Hepatocyte (in vitro differentiated cells): Measurements from ENCODE around the gene CRTAP.

Source experiments
- CTCF ChIP-seq: fragments of 200-600 bp; sonication (generic); IDR thresholded peaks from 2 replicates; pipeline ENCODE4 v1.5.1; 2016; ENCODE audit warnings: antibody characterized with exemption, mild to moderate bottlenecking; ENCODE audit not compliant: poor library complexity
- EZH2phosphoT487 ChIP-seq: fragments of 200-600 bp; sonication (generic); IDR thresholded peaks from one replicate; pipeline ENCODE4 v1.6.1; 2018; ENCODE audit warnings: antibody characterized with exemption, mild to moderate bottlenecking, low read depth, moderate library complexity; ENCODE audit not compliant: unreplicated experiment, severe bottlenecking

- TF ChIP-seq CTCF (no peak), EZH2phosphoT487 (no peak)
These were observed 33.1 kb downstream of the CRTAP start for GRCh38 chr3:33146791-33147445.
